GM21717 (cell line): Measurements from ENCODE around the gene RESF1.

Experiments
- ATAC-seq: cut with Tn5 transposase; IDR thresholded peaks from one replicate; pipeline ENCODE4 v1.9.1; 2021; ENCODE audit warnings: mild to moderate bottlenecking, moderate library complexity; ENCODE audit not compliant: unreplicated experiment

The RESF1 gene

DNA sequence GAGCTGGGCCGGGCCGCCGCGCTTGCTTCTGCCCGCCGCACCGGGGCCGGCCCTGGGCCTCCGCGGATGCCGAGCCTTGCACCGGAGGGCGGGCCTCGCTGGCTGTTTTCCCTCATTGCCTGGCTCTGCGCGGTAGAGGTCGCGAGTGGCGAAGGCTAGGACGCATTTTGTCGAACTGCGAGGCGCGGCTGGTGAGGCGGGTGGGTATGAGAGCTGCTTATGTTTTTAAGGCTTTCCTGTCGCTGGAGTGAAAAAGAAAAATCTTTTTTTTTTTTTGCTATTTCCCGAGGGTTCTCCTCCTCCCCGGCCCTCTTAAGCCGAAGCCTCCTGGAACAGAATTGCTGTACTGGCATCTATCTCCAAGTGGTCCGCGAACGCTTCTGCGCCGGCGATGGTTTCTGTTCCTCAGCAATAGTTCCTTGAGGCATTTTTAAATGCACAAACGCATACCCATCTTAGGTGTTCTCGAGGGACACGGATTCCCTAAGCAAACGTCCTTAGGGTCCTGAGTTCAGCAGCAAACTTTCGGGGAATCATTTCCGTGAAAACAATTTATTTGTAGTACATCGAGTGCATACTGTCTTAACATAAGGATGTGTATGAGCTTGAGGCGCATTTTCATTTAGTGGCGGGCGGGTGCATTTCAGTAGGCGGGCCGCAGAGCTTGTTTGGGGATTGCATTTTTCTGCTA is 631 bp downstream of the RESF1 start:
- ATAC-seq, result peak; percentile 41

DNA sequence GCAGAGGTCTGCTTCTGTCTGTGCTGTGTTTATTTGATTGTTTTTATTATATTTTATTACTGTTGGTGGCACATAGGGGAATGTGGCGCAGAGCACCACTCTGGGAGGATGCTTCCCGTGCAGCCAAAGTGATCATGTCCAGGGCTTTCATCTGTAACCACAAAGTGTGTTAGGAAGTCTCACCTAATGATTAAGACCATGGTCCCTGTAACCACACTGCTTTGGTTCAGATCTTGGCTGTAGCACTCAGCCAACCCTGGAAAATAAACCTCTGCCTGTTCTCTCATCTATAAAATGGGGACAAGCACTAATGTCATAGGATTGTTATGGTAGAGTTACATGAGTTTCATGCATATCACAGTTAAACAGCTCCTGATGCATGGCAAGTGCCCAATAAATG is 1.9 kb downstream of the RESF1 start:
- no peak for ATAC-seq

DNA sequence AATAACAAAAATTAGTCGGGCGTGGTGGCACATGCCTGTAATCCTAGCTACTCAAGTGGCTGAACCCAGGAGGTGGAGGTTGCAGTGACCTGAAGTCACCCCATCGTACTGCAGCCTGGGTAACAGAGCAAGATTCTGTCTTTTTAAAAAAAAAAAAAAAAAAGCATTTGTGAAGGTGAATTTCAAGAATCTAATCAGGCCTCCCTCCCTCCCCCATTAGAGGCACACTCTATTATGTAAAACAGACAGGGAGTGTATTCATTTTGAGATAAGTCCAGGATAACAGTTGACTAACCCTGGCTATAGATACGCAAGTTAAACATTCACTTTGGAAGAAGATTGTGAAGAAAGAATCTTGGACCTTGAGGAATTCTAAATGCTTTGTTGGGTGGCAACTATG is 2.9 kb downstream of the RESF1 start:
- ATAC-seq, result no peak

DNA sequence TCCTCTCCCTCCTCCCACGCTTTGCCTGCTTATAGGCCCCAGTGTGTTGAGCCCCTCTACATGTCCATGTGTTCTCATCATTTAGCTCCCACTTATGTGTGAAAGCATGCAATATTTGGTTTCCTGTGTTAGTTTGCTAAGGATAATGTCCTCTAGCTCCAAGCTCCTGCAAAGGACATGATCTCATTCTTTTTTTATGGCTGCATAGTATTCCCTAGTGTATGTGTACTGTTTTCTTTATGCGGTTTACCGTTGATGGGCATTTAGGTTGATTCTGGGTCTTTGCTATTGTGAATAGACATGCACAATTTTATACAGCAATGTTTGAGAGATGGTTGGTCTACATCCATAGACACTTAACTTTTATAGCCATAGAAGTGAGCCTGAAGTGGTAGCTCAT is 5.1 kb downstream of the RESF1 start:
- no peak for ATAC-seq

DNA sequence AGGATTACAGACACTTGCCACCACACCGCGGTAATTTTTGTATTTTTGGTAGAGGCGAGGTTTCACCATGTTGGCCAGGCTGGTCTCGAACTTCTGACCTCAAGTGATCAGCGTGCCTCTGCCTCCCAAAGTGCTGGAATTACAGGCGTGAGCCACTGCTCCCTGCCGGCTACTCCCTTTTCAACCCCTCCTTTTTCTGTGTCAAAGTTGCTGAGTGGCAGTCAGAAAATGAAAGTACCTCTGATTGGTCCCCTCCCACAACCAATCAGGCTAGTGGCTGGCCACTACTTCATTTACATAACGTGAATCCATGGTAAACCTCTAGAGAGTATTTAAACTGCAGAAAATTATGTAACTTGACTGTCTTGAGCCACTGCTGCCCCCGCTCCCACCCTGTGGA is 5.9 kb downstream of the RESF1 start:
- ATAC-seq, result no peak

DNA sequence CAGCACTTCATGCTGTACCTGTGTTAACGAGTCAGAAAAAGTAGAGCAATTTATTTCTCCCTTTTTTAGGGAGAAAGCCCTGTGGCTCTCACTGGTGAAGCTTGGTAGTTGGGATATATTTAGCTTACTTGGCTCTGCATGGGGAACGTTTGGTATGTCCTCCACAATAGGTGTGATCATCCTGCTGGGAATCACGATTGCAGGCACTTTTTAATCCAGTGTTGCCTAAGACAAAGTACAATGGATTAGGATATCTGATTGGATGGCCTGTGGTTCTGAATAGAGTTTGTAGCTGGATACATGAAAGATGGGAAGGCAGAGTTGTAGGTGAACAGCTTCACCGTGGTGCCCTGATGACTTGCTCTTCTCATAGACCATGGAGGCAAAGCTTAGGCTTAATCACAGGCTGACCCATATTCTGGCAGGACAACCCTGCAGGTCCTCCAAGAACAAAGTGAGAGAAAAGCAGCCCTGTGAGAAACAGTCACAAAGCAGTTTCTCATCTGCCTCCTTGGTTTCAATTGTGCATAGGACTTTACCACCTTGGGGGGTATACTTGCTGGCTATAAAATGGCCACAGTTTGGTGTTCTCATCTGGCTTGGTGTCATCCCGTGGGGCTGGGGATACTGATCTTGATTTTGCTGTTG is 7.5 kb downstream of the RESF1 start:
- ATAC-seq, result no peak

DNA sequence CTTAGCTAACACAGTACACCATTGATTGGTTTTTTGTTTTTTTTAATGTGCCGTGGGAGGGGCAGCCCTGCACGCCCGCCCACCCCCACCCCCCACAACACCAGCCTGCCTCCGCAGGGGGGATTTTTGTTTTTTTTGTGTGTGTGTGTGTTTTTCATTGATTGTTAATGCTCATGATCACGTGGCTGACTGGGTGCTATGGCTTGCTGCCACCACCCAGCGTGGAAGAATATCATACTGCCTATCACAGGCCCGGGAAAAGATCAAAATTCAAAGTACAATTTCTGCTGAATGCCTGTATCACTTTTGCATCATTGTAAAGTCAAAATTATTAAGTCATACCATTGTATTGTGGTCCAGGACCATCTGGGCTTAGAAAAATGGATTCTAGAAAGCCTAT is 8.3 kb downstream of the RESF1 start:
- no peak for ATAC-seq

DNA sequence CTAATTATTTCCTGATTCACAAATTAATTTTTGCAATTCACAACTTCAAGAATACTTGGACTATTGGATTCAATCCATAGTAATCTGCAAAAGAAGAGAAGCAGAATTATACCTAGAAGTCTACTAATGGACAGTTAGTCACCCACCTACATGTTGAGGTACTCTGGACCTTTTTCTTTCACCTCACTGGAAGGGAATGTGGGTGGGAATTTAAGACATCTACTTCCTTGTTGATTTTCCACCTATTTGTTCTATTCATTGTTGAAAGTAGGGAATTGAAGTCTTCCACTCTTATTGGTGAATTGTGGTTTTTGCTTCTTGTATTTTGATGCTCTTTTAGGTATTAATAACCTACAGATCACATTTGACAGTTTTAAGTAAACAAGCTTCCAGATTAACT is 11.0 kb downstream of the RESF1 start:
- no peak for ATAC-seq

DNA sequence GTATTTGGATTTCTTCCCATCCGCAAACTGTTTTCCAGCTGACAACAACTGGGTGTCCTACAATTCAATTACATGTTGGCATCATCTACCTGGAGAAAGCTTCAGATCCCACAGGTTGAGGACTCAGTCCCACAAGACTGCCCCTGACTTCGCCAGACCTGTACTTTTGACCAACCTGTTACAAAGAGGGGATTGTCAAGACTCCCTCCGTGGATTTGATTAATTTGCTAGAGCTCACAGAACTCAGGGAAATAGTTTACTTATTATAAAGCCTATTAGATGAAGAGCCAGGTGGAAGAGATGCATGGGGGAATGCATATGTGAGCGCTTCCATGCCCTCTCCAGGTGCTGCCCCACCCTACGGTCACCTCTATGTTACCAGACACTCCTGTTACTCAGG is 14.6 kb downstream of the RESF1 start:
- ATAC-seq, result no peak

DNA sequence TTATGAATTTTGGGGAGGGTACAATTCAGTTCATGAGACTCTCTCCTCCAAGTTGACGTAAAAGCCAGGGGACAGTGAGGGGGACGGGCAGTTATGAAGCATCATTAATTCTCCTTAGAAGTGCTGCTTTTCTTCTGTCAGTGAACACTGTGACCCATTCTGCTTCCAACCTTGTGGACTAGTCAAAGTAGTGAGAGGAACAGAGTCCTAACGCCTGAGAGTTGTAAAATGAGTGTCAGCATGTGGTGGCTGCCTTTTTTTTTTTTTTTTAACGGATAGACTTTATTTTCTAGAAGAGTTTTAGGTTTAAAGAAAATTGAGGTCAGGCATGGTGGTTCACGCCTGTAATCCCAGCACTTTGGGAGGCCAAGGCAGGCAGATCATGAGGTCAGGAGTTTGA is 15.5 kb downstream of the RESF1 start:
- no peak for ATAC-seq

DNA sequence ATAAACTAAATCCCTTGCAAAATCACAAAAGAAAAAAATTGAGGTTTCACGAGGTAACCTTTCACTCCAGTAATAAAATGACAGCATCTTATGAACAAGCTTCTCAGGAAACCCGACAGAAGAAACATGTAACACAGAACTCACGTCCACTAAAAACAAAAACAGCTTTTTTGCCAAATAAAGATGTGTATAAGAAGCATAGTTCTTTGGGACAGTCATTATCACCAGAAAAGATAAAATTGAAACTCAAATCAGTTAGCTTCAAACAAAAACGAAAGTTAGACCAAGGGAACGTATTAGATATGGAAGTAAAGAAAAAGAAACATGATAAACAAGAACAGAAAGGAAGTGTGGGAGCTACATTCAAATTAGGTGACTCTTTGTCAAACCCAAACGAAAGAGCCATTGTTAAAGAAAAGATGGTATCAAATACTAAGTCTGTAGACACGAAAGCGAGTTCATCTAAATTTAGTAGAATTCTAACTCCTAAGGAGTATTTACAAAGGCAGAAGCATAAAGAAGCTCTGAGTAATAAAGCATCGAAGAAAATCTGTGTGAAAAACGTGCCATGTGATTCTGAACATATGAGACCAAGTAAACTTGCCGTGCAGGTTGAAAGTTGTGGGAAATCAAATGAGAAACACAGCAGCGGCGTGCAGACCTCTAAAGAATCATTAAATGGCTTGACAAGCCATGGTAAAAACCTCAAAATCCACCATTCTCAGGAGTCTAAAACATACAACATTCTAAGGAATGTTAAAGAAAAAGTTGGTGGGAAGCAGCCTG is 25.8 kb downstream of the RESF1 start:
- ATAC-seq, result no peak

DNA sequence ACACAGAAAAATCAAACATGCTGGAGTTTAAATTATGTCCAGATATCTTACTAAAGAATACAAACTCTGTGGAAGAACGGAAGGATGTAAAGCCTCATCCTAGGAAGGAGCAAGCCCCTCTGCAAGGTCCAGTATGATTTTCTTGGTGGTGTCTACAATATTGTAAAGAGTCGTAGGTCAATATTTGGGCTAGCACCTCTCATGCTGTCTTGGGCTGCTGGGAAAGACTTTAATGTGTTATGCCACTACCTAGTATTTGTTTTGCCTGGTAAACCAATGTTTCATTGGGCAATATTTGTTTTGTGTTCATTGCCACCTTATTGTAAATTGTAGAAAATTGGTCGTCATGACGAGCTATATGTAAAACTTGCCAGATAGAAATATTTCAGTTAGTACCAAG is 26.6 kb downstream of the RESF1 start:
- ATAC-seq, result no peak

DNA sequence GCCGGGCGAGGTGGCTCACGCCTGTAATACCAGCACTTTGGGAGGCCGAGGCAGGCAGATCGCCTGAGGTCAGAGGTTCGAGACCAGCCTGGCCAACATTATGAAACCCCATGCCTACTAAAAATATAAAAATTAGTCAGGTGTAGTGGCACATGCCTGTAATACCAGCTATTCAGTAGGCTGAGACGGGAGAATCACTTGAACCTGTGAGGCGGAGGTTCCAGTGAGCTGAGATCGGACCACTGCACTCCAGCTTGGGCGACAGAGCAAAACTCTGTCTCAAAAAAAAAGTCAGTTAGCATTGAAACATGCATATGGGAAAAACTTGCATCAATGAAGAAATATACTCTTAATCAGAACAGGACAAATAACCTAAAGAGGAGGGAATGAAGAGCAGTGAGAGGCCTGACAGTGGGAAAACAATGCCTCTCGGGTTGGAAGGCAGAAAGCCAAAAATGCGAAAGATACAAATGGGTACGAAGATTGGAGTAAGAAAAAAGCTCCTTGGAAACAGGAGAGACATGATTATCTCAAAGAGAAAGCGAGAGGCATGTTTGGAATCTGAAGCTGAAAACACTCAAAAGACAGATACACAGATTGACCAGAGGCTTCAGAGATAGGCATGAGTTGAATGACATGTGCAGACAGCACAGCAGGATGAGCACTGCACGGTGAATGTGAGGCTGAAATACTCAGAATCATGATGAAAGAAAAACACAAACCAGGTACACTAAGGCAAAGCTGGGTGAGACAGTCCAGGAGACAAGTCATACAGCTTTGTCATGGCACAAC is 30.6 kb downstream of the RESF1 start:
- ATAC-seq, result no peak

DNA sequence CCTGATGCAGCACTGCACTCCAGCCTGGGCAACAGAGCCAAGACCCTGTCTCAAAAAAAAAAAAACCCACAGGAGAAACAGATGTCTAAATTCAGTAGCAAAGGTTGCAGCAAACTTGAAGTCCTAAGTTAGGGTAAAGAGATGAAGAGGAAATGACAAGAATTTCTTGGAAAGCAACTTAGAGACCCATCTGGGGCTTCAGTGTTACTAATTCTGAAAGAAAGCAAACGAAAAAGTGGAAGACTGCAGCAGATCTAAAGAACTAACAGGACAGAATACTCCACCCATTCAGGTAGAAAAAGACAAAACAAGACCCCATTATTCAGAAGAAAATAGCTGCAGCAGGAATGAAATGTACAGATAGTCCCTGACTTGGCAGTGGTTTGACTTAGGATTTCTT is 31.9 kb downstream of the RESF1 start:
- ATAC-seq, result no peak

DNA sequence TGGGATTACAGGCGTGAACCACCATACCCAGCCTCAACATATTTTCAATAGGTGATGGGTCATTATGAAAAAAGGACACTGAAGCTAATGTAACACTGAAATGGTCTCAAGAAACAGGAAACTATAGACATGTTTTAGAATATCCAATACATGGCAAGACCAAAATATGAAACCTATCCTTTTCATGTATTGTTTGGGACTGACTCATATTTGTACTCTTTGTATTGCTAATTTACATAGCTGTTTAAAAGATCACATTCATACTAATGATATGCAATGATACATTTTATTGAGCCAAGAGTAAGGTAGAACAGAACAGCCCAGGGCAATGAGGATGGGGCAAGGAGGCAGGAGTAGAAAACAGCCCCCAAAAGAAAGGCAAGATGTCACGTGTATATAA is 32.6 kb downstream of the RESF1 start:
- ATAC-seq, result no peak

DNA sequence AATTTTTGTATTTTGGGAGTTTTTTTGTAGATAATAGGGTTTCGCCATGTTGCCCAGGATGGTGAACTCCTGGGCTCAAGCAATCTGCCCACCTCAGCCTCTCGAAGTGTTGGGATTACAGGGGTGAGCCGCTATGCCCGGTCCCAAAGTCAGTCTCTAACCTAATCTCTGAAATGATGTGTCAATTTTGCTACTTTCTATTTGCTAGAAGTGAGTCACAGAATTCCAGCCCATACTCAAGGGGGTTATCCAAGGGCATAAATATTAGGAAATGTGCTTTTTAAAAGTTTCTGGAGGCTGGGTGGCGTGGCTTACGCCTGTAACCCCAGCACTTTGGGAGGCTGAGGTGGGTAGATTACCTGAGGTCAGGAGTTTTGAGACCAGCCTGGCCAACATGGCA is 40.5 kb downstream of the RESF1 start:
- no peak for ATAC-seq

DNA sequence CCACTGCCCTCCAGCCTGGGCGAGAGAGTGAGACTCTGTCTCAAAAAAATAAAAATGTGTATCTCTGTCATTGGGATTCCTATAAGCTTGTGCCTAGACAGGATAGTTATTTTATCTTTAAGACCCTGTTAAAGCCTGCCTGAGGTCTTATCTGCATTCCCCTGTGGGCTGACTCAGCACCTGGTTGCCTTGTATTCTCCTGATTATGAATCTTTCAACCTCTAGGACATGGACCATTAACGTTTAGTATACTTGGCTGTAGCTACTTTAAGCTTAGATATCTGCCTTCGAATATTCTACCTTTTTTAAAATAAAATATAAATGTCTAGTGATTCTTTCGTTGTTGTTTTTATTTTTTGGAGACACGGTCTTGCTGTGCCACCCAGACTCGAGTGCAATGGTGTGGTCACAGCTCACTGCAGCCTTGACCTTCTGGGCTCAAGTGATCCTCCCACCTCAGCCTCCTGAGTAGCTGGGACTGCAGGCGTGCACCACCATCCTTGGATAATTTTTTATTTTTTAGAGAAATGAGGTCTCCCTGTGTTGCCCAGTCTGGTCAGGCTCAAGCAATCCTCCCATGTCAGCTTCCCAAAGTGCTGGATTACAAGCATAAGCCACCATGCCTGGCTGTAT is 41.3 kb downstream of the RESF1 start:
- ATAC-seq, result no peak

DNA sequence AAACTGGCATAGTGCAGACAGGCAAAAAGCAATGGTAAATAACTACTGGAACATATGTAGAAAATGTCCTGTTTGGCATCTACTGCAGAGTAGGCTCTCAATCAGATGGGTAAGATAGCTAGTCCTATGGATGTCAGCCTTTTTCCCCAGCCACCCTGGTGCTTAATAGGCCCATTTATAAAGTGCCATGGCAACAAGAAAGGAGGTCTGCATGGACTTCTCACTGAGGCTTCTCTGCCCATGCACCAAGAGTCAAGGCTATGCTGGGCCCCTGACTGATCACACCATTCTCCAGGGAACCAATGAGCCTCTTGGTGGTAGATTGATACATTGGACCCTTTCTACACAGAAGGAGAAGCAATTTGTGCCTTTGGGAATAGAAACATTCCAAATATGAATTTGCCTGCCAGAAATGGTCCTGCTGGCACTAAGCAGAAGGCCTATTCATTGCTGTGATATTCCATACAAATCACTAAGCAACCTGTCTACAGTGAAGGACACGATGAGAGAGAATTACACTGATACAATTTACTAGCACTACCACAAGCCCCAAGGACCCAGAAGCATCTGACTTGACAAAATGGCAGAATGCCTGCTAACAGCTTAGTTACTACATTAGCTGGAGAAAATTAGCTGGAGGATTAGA is 43.8 kb downstream of the RESF1 start:
- no peak for ATAC-seq

DNA sequence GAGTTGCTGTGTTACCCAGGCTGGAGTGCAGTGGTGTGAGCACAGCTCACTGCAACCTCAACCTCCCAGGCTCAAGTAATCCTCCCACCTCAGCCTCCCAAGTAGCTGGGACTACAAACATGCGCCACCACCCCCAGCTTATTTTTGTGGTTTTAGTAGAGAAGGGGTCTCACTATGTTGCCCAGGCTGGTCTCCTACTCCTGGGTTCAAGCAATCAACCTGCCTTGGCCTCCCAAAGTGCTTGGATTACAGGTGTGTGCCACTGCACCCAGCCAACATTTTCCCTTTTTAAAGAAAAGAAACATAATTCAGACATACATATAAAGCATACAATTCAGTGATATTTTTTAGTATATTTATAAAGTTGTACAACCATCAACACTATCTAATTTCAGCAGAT is 44.4 kb downstream of the RESF1 start:
- ATAC-seq, result no peak

DNA sequence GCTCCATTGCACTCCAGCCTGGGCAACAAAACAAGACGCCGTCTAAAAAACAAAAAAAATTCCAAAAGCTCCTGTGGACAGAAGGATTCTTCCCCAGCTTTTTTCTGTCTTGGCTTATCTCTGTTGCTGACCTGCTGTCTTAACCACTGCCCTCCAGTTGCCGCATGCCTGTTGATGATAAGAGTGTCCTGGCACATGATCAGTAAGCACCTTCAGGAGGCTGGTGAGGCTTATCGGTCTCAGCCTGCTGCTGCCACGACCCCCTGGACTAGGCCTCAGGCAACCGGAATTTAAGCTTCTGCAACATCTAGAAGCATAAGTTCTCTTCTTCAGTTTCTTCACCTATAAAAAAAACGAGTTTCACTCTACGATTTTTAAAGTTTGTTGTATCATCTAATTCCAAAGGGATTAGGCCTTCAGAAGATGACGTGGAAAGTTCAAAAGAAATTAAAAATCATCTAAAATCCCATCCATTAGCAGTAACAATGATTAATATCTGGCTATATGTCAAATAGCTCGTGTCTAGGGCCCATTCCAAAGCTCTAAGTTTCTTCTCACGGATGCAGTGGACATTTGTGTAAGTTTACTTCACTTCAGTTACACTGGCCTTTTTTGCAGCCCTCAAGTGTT is 46.4 kb downstream of the RESF1 start:
- ATAC-seq, result no peak
